C4-2B (cell line): ENCODE data around the gene CES4A.

Source experiments
- CTCF ChIP-seq: fragments of 450-650 bp; conservative IDR thresholded peaks from 2 replicates; pipeline ENCODE4 v1.5.1; 2017; ENCODE audit warnings: mild to moderate bottlenecking
- ZFX ChIP-seq: fragments of 450-650 bp; IDR thresholded peaks from 2 replicates; pipeline ENCODE4 v1.6.1; 2017

- TF ChIP-seq CTCF (peak; percentile 92), ZFX (no peak)
These were observed 40.9 kb upstream of the CES4A start for GRCh38 chr16:66947302-66948065.
